ENCODE measurements around the gene SH3RF3. TPM values are rescaled to one million over a fixed set of nuclear protein-coding genes. Genes with fewer than 3 reads are reported as not detected.

The SH3RF3 gene
- 0.20 TPM for polyA plus RNA-seq (2013)

DNA sequence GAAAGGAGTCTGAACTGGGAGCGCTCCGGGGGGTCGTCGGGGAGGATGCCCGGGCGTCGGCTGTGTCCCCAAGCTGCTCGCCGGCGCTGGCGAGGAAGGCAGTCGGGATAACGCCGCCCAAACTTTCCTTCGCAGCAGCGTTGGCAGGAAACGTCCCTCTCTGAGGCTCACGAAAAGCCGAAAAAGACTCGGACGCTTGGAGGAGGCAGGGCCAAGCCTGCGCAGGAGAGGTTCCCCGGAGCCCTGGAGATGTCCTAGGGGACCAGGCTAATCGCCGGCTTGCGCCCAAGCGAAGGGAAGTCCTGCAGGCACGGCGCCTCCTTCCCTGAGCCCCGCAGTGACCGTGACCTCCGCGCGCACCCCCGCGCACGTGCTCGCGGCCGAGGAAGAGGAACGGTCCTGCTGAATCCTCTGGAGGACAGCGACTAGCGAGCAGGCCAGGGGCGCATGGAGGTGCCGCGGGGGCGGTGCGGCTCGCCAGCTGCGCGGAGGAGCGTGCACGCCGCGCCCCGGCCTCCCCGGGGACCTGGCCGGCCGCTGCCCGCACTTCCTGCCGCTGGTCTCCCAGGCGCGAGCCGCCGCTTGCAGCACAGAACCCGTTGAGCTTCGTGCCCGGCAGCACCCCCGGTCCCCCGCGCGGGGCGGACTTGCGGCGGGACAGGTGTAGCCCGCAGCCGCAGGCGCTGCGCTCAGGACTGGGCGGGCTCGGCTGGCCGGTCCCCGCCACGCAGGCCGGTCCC lies at the start of gene SH3RF3:
Gene SH3RF3 (plus strand): TSS at position 590 of the 740 bp plus-strand sequence.
- H3K36me3 ChIP-seq (ENCODE audit: control insufficient read depth in 4 of 4, insufficient read depth in 4 of 4, low read length in 3 of 4), result no peaks in the 10 kb centered on the region
- peak within 1 kb of the TSS; percentile 41 to 80 (median 68) for H3K4me3 ChIP-seq (ENCODE audit: control insufficient read depth in 1 of 7, extremely low read depth in 1 of 7, insufficient read depth in 4 of 7, low read depth in 2 of 7, low read length in 6 of 7)
- ChIA-PET POLR2A (no interaction called here), CTCF (interaction anchor here (0.6 to 9.3 kb wide), 5 partner anchors 110 to 380 kb away, joined by 3 to 72 read pairs (median 3); no protein-coding TSS in a partner anchor)
- no peaks in the 10 kb centered on the region for H3K9me3 ChIP-seq (ENCODE audit: control extremely low read depth in 1 of 5, control insufficient read depth in 4 of 5, insufficient read depth in 2 of 5, low read depth in 1 of 5, low read length in 4 of 5)
- H3K27me3 ChIP-seq (replicated peaks in 2 of 5; ENCODE audit: control insufficient read depth in 4 of 5, insufficient read depth in 5 of 5, low read length in 4 of 5), result peaks cover 4 to 54% (median 26%) of the 10 kb centered on the region in 5 experiments
- H3K27ac ChIP-seq (ENCODE audit: insufficient read depth in 1 of 2, low read depth in 1 of 2, low read length in 2 of 2, poor library complexity in 1 of 2, severe bottlenecking in 2 of 2), result no peak within 1 kb of the TSS
- under 1% methylated on average over 85 of the region's 85 CpGs for WGBS (ENCODE audit: insufficient coverage)
- peaks cover 0 to 26% (median 22%) of the 10 kb centered on the region in 4 experiments for H3K4me1 ChIP-seq (ENCODE audit: control extremely low read depth in 1 of 4, control insufficient read depth in 4 of 4, insufficient read depth in 4 of 4, low read length in 3 of 4)
- DNase-seq, result peak in 2 of 3 donors; percentile 38 to 58

DNA sequence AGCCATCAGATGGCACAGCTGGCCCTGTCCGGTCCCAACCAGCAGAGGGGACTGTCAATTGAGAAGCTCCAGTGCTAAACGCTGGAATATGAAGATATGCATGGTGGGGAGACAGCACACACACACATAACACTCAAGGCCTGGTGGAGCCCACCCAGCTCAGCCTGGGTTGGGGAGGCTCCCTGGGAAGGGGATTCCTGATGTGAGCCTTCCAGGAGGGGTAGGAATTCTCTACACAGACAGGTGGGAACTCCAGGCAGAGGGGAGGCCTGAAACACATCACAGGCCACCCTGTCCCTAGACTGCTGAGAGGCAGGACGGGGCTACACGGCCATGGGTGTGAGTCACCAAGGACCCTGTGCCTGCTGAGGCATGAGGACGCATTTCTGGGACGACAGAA lies 49.4 kb upstream of the SH3RF3 start:
- ChIA-PET POLR2A (no interaction called here), CTCF (no interaction called here)
- Histone ChIP-seq H3K4me3 (ENCODE audit: control insufficient read depth in 1 of 7, extremely low read depth in 1 of 7, insufficient read depth in 4 of 7, low read depth in 2 of 7, low read length in 6 of 7) (no peak overlapping the region), H3K27me3 (replicated peaks in 2 of 5; ENCODE audit: control insufficient read depth in 4 of 5, insufficient read depth in 5 of 5, low read length in 4 of 5) (peaks cover 0 to 6% (median 2%) of the 10 kb centered on the region in 5 experiments), H3K36me3 (ENCODE audit: control insufficient read depth in 4 of 4, insufficient read depth in 4 of 4, low read length in 3 of 4) (no peaks in the 10 kb centered on the region), H3K27ac (ENCODE audit: insufficient read depth in 1 of 2, low read depth in 1 of 2, low read length in 2 of 2, poor library complexity in 1 of 2, severe bottlenecking in 2 of 2) (no peak overlapping the region), H3K4me1 (ENCODE audit: control extremely low read depth in 1 of 4, control insufficient read depth in 4 of 4, insufficient read depth in 4 of 4, low read length in 3 of 4) (no peaks in the 10 kb centered on the region), H3K9me3 (ENCODE audit: control extremely low read depth in 1 of 5, control insufficient read depth in 4 of 5, insufficient read depth in 2 of 5, low read depth in 1 of 5, low read length in 4 of 5) (no peaks in the 10 kb centered on the region)
- 95% methylated on average over 4 of the region's 6 CpGs for WGBS (ENCODE audit: insufficient coverage)
- no peak for DNase-seq

GRCh38 chr2:109080109-109080508 lies 48.9 kb upstream of the SH3RF3 start:
- Histone ChIP-seq H3K36me3 (ENCODE audit: control insufficient read depth in 4 of 4, insufficient read depth in 4 of 4, low read length in 3 of 4) (no peaks in the 10 kb centered on the region), H3K4me3 (ENCODE audit: control insufficient read depth in 1 of 7, extremely low read depth in 1 of 7, insufficient read depth in 4 of 7, low read depth in 2 of 7, low read length in 6 of 7) (no peak overlapping the region), H3K9me3 (ENCODE audit: control extremely low read depth in 1 of 5, control insufficient read depth in 4 of 5, insufficient read depth in 2 of 5, low read depth in 1 of 5, low read length in 4 of 5) (no peaks in the 10 kb centered on the region), H3K27ac (ENCODE audit: insufficient read depth in 1 of 2, low read depth in 1 of 2, low read length in 2 of 2, poor library complexity in 1 of 2, severe bottlenecking in 2 of 2) (no peak overlapping the region), H3K4me1 (ENCODE audit: control extremely low read depth in 1 of 4, control insufficient read depth in 4 of 4, insufficient read depth in 4 of 4, low read length in 3 of 4) (no peaks in the 10 kb centered on the region), H3K27me3 (replicated peaks in 2 of 5; ENCODE audit: control insufficient read depth in 4 of 5, insufficient read depth in 5 of 5, low read length in 4 of 5) (peaks cover 0 to 6% (median 2%) of the 10 kb centered on the region in 5 experiments)
- POLR2A ChIA-PET, result no interaction called here
- DNase-seq, result no peak
- CTCF ChIA-PET, result no interaction called here
- 98% methylated on average over 4 of the region's 6 CpGs for WGBS (ENCODE audit: insufficient coverage)

GRCh38 chr2:109080757-109081156 lies 48.2 kb upstream of the SH3RF3 start:
- Histone ChIP-seq H3K27ac (ENCODE audit: insufficient read depth in 1 of 2, low read depth in 1 of 2, low read length in 2 of 2, poor library complexity in 1 of 2, severe bottlenecking in 2 of 2) (no peak overlapping the region), H3K4me1 (ENCODE audit: control extremely low read depth in 1 of 4, control insufficient read depth in 4 of 4, insufficient read depth in 4 of 4, low read length in 3 of 4) (no peaks in the 10 kb centered on the region), H3K36me3 (ENCODE audit: control insufficient read depth in 4 of 4, insufficient read depth in 4 of 4, low read length in 3 of 4) (no peaks in the 10 kb centered on the region), H3K27me3 (replicated peaks in 2 of 5; ENCODE audit: control insufficient read depth in 4 of 5, insufficient read depth in 5 of 5, low read length in 4 of 5) (peaks cover 0 to 6% (median 0%) of the 10 kb centered on the region in 5 experiments), H3K4me3 (ENCODE audit: control insufficient read depth in 1 of 7, extremely low read depth in 1 of 7, insufficient read depth in 4 of 7, low read depth in 2 of 7, low read length in 6 of 7) (no peak overlapping the region), H3K9me3 (ENCODE audit: control extremely low read depth in 1 of 5, control insufficient read depth in 4 of 5, insufficient read depth in 2 of 5, low read depth in 1 of 5, low read length in 4 of 5) (peaks cover 0 to under 1% (median 0%) of the 10 kb centered on the region in 5 experiments)
- CTCF ChIA-PET, result no interaction called here
- no peak for DNase-seq
- POLR2A ChIA-PET, result no interaction called here
- 67% methylated on average over 1 of the region's 3 CpGs for WGBS (ENCODE audit: insufficient coverage)

GRCh38 chr2:109081374-109081773 lies 47.6 kb upstream of the SH3RF3 start:
- no peak for DNase-seq
- no peak overlapping the region for H3K27ac ChIP-seq (ENCODE audit: insufficient read depth in 1 of 2, low read depth in 1 of 2, low read length in 2 of 2, poor library complexity in 1 of 2, severe bottlenecking in 2 of 2)
- CTCF ChIA-PET, result no interaction called here
- H3K27me3 ChIP-seq (replicated peaks in 2 of 5; ENCODE audit: control insufficient read depth in 4 of 5, insufficient read depth in 5 of 5, low read length in 4 of 5), result peaks cover 0 to 6% (median 0%) of the 10 kb centered on the region in 5 experiments
- POLR2A ChIA-PET, result no interaction called here
- H3K4me1 ChIP-seq (ENCODE audit: control extremely low read depth in 1 of 4, control insufficient read depth in 4 of 4, insufficient read depth in 4 of 4, low read length in 3 of 4), result no peaks in the 10 kb centered on the region
- H3K36me3 ChIP-seq (ENCODE audit: control insufficient read depth in 4 of 4, insufficient read depth in 4 of 4, low read length in 3 of 4), result no peaks in the 10 kb centered on the region
- 93% methylated on average over 8 of the region's 8 CpGs for WGBS (ENCODE audit: insufficient coverage)
- H3K4me3 ChIP-seq (ENCODE audit: control insufficient read depth in 1 of 7, extremely low read depth in 1 of 7, insufficient read depth in 4 of 7, low read depth in 2 of 7, low read length in 6 of 7), result no peak overlapping the region
- H3K9me3 ChIP-seq (ENCODE audit: control extremely low read depth in 1 of 5, control insufficient read depth in 4 of 5, insufficient read depth in 2 of 5, low read depth in 1 of 5, low read length in 4 of 5), result peaks cover 0 to 4% (median 0%) of the 10 kb centered on the region in 5 experiments

DNA sequence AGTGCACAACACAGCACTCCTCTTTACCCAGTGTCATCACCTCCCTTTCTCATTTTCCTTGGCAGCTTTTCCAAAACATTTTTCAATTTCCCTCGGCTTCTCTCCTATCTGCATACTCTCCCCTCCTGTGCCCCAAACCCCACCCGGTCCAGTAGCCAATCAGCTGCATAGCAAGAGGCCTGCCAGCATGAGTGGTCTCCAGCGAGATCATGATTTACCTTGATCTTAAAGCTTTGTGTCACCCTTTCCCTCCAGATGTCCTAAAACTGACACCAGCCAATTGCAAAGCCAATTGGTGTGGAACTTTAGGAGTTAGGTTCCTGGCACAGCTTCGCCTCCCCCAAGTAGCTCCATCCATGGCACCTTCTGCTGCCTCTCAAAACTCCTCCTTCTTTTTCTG lies 45.2 kb upstream of the SH3RF3 start:
- Histone ChIP-seq H3K4me1 (ENCODE audit: control extremely low read depth in 1 of 4, control insufficient read depth in 4 of 4, insufficient read depth in 4 of 4, low read length in 3 of 4) (peaks cover 0 to 4% (median 3%) of the 10 kb centered on the region in 4 experiments), H3K27me3 (replicated peaks in 2 of 5; ENCODE audit: control insufficient read depth in 4 of 5, insufficient read depth in 5 of 5, low read length in 4 of 5) (peaks cover 0 to 6% (median 0%) of the 10 kb centered on the region in 5 experiments), H3K9me3 (ENCODE audit: control extremely low read depth in 1 of 5, control insufficient read depth in 4 of 5, insufficient read depth in 2 of 5, low read depth in 1 of 5, low read length in 4 of 5) (peaks cover 0 to 4% (median 0%) of the 10 kb centered on the region in 5 experiments), H3K36me3 (ENCODE audit: control insufficient read depth in 4 of 4, insufficient read depth in 4 of 4, low read length in 3 of 4) (no peaks in the 10 kb centered on the region), H3K4me3 (ENCODE audit: control insufficient read depth in 1 of 7, extremely low read depth in 1 of 7, insufficient read depth in 4 of 7, low read depth in 2 of 7, low read length in 6 of 7) (no peak overlapping the region), H3K27ac (ENCODE audit: insufficient read depth in 1 of 2, low read depth in 1 of 2, low read length in 2 of 2, poor library complexity in 1 of 2, severe bottlenecking in 2 of 2) (no peak overlapping the region)
- DNase-seq, result no peak
- CTCF ChIA-PET, result no interaction called here
- 92% methylated on average over 2 of the region's 4 CpGs for WGBS (ENCODE audit: insufficient coverage)
- POLR2A ChIA-PET, result no interaction called here

GRCh38 chr2:109084341-109084740 lies 44.7 kb upstream of the SH3RF3 start:
- ChIA-PET POLR2A (no interaction called here), CTCF (no interaction called here)
- Histone ChIP-seq H3K36me3 (ENCODE audit: control insufficient read depth in 4 of 4, insufficient read depth in 4 of 4, low read length in 3 of 4) (no peaks in the 10 kb centered on the region), H3K9me3 (ENCODE audit: control extremely low read depth in 1 of 5, control insufficient read depth in 4 of 5, insufficient read depth in 2 of 5, low read depth in 1 of 5, low read length in 4 of 5) (peaks cover 0 to 4% (median 0%) of the 10 kb centered on the region in 5 experiments), H3K4me1 (ENCODE audit: control extremely low read depth in 1 of 4, control insufficient read depth in 4 of 4, insufficient read depth in 4 of 4, low read length in 3 of 4) (peaks cover 0 to 4% (median 3%) of the 10 kb centered on the region in 4 experiments), H3K27me3 (replicated peaks in 2 of 5; ENCODE audit: control insufficient read depth in 4 of 5, insufficient read depth in 5 of 5, low read length in 4 of 5) (peaks cover 0 to 6% (median 0%) of the 10 kb centered on the region in 5 experiments), H3K4me3 (ENCODE audit: control insufficient read depth in 1 of 7, extremely low read depth in 1 of 7, insufficient read depth in 4 of 7, low read depth in 2 of 7, low read length in 6 of 7) (no peak overlapping the region), H3K27ac (ENCODE audit: insufficient read depth in 1 of 2, low read depth in 1 of 2, low read length in 2 of 2, poor library complexity in 1 of 2, severe bottlenecking in 2 of 2) (no peak overlapping the region)
- no peak for DNase-seq
- WGBS (ENCODE audit: insufficient coverage), result 100% methylated on average over 3 of the region's 3 CpGs

Data from common myeloid progenitor, CD34-positive (primary cell).